GM12892 (cell line): Measurements from ENCODE around the gene ZBED3.

Experiments used
- POLR2A ChIP-seq: IDR thresholded peaks from 2 replicates; pipeline ENCODE4 v1.6.1; 2011; ENCODE audit warnings: low read depth, low read length, control low read depth
- POLR2AphosphoS5 ChIP-seq: IDR thresholded peaks from 2 replicates; pipeline ENCODE4 v1.6.1; 2011; ENCODE audit warnings: low read depth, low read length, control low read depth
- TAF1 ChIP-seq: IDR thresholded peaks from 2 replicates; pipeline ENCODE4 v1.6.1; 2011; ENCODE audit warnings: low read depth, mild to moderate bottlenecking, control low read depth, low read length, borderline replicate concordance

DNA sequence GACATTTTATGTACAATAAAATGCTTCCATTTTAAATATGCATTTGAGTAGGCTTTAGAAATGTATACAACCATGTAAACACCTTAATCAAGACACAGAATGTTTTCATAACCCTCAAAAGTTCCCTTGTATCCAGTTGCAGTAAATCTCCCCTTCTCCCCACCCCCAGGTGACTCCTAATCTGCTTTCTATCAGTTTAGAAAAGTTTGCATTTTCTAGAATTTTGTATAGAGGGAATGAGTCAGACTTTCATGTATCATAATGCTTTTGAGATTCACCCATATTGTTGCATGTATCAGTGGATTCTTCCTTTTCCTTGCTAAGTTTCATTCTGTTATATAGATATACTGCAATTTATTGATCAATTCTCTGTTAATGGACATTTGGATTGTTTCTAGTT, 17.7 kb upstream of the ZBED3 start:
- TF ChIP-seq POLR2AphosphoS5 (no peak), POLR2A (no peak), TAF1 (no peak)
